HepG2 (cell line): ENCODE measurements around the gene FBP1. TPM values are rescaled to one million over a fixed set of nuclear protein-coding genes. Genes with fewer than 3 reads are reported as not detected.

Experiments
- ASH2L ChIP-seq: fragments of 300-600, 200-600 bp; sonication (generic); IDR thresholded peaks from 2 replicates; pipeline ENCODE4 v1.7.0; 2017; ENCODE audit warnings: low read depth, mild to moderate bottlenecking, moderate library complexity, mixed read lengths, low read length; ENCODE audit not compliant: insufficient read length
- REST ChIP-seq, 2 experiments: IDR thresholded peaks; 2 replicates each; pipeline ENCODE4 v1.6.1; 2011 to 2012; ENCODE audit warnings: low read length in 2 of 2, borderline replicate concordance in 1 of 2, low read depth in 1 of 2, mild to moderate bottlenecking in 1 of 2, moderate library complexity in 1 of 2
- RXRB ChIP-seq: IDR thresholded peaks from 2 replicates; pipeline ENCODE4 v1.6.1; 2016; ENCODE audit warnings: borderline replicate concordance, missing genetic modification reagents, missing compliant biosample characterization
- SMARCE1 ChIP-seq: fragments of 450-650 bp; IDR thresholded peaks from 2 replicates; pipeline ENCODE4 v1.6.1; 2017; ENCODE audit warnings: borderline replicate concordance
- ZBTB38 ChIP-seq: sonication (generic); formaldehyde crosslinking; IDR thresholded peaks from 2 replicates; pipeline ENCODE4 v1.5.1; 2020; ENCODE audit warnings: mild to moderate bottlenecking, missing genetic modification reagents
- ZBTB4 ChIP-seq: sonication (generic); formaldehyde crosslinking; IDR thresholded peaks from 2 replicates; pipeline ENCODE4 v1.4.0; 2020; ENCODE audit warnings: missing genetic modification reagents, mild to moderate bottlenecking, borderline replicate concordance
- ZBTB7A ChIP-seq: sonication (generic); formaldehyde crosslinking; IDR thresholded peaks from 2 replicates; pipeline ENCODE4 v1.8.0; 2022; ENCODE audit warnings: mild to moderate bottlenecking, missing genetic modification reagents
- ZKSCAN1 ChIP-seq: fragments of 150-350 bp; IDR thresholded peaks from 2 replicates; pipeline ENCODE4 v1.6.1; 2014; ENCODE audit warnings: low read length
- ZNF660 ChIP-seq: sonication (generic); formaldehyde crosslinking; IDR thresholded peaks from 2 replicates; pipeline ENCODE4 v1.5.1; 2020; ENCODE audit warnings: mild to moderate bottlenecking, low read depth, missing genetic modification reagents, borderline replicate concordance
- polyA plus RNA-seq, 8 experiments: library from polyadenylated mRNA; depleted of rRNA in 3 of 8; stranded (reverse) in 7 of 8; unstranded in 1 of 8; fragments of >200 nt; fragmentation: Illumina TruSeq in 4 of 8; extraction: Trizol in 4 of 8; gene quantifications; 2 replicates each; pipeline versions ENCODE4 v1.2.1 to v1.2.3, GENCODE V29; 2011 to 2016; ENCODE audit warnings: low read depth in 4 of 8, missing spikeins in 1 of 8, mixed read lengths in 1 of 8; ENCODE audit not compliant: insufficient read depth in 1 of 8
- total RNA-seq, 5 experiments: library from RNA; depleted of rRNA; stranded (reverse); fragments of >200 nt; fragmentation: Illumina TruSeq; extraction: Trizol; gene quantifications; 2 replicates each; pipeline ENCODE4 v1.2.3, GENCODE V29; 2016; ENCODE audit warnings: low read depth in 1 of 5
- TF ChIP-seq, protein P1 (sequence below): sonication (generic); formaldehyde crosslinking; IDR thresholded peaks from 2 replicates; pipeline ENCODE4 v1.8.0; 2022; ENCODE audit warnings: missing genetic modification reagents, mild to moderate bottlenecking, moderate library complexity, borderline replicate concordance
- TF ChIP-seq, protein P2 (sequence below): IDR thresholded peaks from 2 replicates; pipeline ENCODE4 v1.4.0; 2020; ENCODE audit warnings: mild to moderate bottlenecking, missing genetic modification reagents
- TF ChIP-seq, protein P3 (sequence below): sonication (generic); formaldehyde crosslinking; IDR thresholded peaks from 2 replicates; pipeline ENCODE4 v1.4.0; 2020; ENCODE audit warnings: missing genetic modification reagents

The FBP1 gene
- total and polyA plus RNA-seq, 2 of the 13 experiments (the other 11 are each of a cell fraction or from before 2014, with no cell fraction given): 0.29 to 0.53 TPM

DNA sequence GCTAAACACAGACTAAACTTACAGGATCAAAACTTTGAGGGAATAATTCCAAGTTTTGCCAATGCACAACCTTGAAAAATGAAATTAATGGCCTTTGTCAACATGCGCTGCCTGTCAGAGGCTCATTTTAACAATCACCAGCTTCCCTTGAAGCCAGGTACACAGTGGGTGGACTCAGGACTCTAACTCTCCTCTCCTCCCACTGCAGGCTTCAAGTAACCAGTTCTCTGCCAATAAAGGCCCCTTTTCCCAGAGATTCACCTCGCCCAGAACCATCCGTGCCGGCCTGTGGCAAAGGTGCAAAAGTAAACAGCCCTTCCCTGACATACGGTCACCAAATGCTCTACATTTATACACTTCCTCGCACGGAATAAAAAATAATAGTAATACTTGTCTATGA lies 27.2 kb downstream of the FBP1 start (continued):
- TF ChIP-seq REST (IDR thresholded peaks at IDR 0.05; ENCODE audit: borderline replicate concordance in 1 of 2, low read depth in 1 of 2, low read length in 2 of 2): no peak
- TF ChIP-seq, protein P1, sequence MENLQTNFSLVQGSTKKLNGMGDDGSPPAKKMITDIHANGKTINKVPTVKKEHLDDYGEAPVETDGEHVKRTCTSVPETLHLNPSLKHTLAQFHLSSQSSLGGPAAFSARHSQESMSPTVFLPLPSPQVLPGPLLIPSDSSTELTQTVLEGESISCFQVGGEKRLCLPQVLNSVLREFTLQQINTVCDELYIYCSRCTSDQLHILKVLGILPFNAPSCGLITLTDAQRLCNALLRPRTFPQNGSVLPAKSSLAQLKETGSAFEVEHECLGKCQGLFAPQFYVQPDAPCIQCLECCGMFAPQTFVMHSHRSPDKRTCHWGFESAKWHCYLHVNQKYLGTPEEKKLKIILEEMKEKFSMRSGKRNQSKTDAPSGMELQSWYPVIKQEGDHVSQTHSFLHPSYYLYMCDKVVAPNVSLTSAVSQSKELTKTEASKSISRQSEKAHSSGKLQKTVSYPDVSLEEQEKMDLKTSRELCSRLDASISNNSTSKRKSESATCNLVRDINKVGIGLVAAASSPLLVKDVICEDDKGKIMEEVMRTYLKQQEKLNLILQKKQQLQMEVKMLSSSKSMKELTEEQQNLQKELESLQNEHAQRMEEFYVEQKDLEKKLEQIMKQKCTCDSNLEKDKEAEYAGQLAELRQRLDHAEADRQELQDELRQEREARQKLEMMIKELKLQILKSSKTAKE (CRISPR knock-in tag): no peak
- no peak for TF ChIP-seq SMARCE1
- TF ChIP-seq RXRB (CRISPR knock-in tag): no peak
- TF ChIP-seq, protein P2, sequence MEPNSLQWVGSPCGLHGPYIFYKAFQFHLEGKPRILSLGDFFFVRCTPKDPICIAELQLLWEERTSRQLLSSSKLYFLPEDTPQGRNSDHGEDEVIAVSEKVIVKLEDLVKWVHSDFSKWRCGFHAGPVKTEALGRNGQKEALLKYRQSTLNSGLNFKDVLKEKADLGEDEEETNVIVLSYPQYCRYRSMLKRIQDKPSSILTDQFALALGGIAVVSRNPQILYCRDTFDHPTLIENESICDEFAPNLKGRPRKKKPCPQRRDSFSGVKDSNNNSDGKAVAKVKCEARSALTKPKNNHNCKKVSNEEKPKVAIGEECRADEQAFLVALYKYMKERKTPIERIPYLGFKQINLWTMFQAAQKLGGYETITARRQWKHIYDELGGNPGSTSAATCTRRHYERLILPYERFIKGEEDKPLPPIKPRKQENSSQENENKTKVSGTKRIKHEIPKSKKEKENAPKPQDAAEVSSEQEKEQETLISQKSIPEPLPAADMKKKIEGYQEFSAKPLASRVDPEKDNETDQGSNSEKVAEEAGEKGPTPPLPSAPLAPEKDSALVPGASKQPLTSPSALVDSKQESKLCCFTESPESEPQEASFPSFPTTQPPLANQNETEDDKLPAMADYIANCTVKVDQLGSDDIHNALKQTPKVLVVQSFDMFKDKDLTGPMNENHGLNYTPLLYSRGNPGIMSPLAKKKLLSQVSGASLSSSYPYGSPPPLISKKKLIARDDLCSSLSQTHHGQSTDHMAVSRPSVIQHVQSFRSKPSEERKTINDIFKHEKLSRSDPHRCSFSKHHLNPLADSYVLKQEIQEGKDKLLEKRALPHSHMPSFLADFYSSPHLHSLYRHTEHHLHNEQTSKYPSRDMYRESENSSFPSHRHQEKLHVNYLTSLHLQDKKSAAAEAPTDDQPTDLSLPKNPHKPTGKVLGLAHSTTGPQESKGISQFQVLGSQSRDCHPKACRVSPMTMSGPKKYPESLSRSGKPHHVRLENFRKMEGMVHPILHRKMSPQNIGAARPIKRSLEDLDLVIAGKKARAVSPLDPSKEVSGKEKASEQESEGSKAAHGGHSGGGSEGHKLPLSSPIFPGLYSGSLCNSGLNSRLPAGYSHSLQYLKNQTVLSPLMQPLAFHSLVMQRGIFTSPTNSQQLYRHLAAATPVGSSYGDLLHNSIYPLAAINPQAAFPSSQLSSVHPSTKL (CRISPR knock-in tag): peak; percentile 13; the same call in 1 of the 2 replicates
- no peak for TF ChIP-seq ASH2L
- no peak for TF ChIP-seq ZNF660 (CRISPR knock-in tag)
- TF ChIP-seq, protein P3, sequence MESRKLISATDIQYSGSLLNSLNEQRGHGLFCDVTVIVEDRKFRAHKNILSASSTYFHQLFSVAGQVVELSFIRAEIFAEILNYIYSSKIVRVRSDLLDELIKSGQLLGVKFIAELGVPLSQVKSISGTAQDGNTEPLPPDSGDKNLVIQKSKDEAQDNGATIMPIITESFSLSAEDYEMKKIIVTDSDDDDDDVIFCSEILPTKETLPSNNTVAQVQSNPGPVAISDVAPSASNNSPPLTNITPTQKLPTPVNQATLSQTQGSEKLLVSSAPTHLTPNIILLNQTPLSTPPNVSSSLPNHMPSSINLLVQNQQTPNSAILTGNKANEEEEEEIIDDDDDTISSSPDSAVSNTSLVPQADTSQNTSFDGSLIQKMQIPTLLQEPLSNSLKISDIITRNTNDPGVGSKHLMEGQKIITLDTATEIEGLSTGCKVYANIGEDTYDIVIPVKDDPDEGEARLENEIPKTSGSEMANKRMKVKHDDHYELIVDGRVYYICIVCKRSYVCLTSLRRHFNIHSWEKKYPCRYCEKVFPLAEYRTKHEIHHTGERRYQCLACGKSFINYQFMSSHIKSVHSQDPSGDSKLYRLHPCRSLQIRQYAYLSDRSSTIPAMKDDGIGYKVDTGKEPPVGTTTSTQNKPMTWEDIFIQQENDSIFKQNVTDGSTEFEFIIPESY (CRISPR knock-in tag): peak; percentile 16; the same call in 1 of the 2 replicates
- TF ChIP-seq ZBTB4 (CRISPR knock-in tag): no peak
- no peak for TF ChIP-seq ZBTB38 (CRISPR knock-in tag)
- TF ChIP-seq ZBTB7A: no peak
- TF ChIP-seq ZKSCAN1: no peak
